DND-41 (cell line): ENCODE data around the gene PEF1.

ENCODE experiments used
- ATAC-seq: fragments of 200-7000 bp; cut with Tn5 transposase; 3 replicates; pipeline ENCODE4 v1.9.1; 2021; ENCODE audit warnings: low read depth; ENCODE audit not compliant: insufficient read depth
- DNase-seq: peaks from one replicate; pipeline ENCODE4 v3.0.0-alpha.2; 2020
- H2AFZ ChIP-seq: 2 replicates; pipeline ENCODE4 v1.6.0; 2012; ENCODE audit warnings: low read depth, low read length
- H3K27ac ChIP-seq: 2 replicates; pipeline ENCODE4 v1.5.1; 2012; ENCODE audit warnings: low read length, inconsistent platforms
- H3K27me3 ChIP-seq: fragments of 200-600 bp; sonication (generic); 2 replicates; pipeline ENCODE4 v1.6.0; 2012; ENCODE audit warnings: low read length, mild to moderate bottlenecking, inconsistent platforms; ENCODE audit not compliant: insufficient read depth, poor library complexity
- H3K36me3 ChIP-seq: 2 replicates; pipeline ENCODE4 v1.5.1; 2012; ENCODE audit warnings: low read length, inconsistent platforms; ENCODE audit not compliant: insufficient read depth
- H3K4me1 ChIP-seq: 2 replicates; pipeline ENCODE4 v1.5.1; 2012; ENCODE audit warnings: mild to moderate bottlenecking, low read length; ENCODE audit not compliant: insufficient read depth
- H3K4me2 ChIP-seq: 2 replicates; pipeline ENCODE4 v1.6.0; 2012; ENCODE audit warnings: mild to moderate bottlenecking, moderate library complexity, low read length, inconsistent platforms; ENCODE audit not compliant: insufficient read depth
- H3K4me3 ChIP-seq, 2 experiments: fragments of 200-600 bp in 1 of 2; shearing (Covaris generic) in 1 of 2; 2 replicates each; pipeline ENCODE4 v1.5.1; 2012 to 2016; ENCODE audit warnings: inconsistent platforms in 2 of 2, low read length in 2 of 2, mild to moderate bottlenecking in 2 of 2, low read depth in 1 of 2, moderate library complexity in 1 of 2
- H3K79me2 ChIP-seq: 2 replicates; pipeline ENCODE4 v1.6.0; 2012; ENCODE audit warnings: low read length, inconsistent platforms; ENCODE audit not compliant: insufficient read depth
- H3K9ac ChIP-seq: 2 replicates; pipeline ENCODE4 v1.6.0; 2012; ENCODE audit warnings: low read depth, mild to moderate bottlenecking, inconsistent platforms, low read length, moderate library complexity
- H3K9me3 ChIP-seq: 2 replicates; pipeline ENCODE4 v1.5.1; 2012; ENCODE audit warnings: low read length, moderate library complexity, mild to moderate bottlenecking, inconsistent platforms; ENCODE audit not compliant: insufficient read depth, severe bottlenecking
- H4K20me1 ChIP-seq: 2 replicates; pipeline ENCODE4 v1.6.0; 2012; ENCODE audit warnings: low read length; ENCODE audit not compliant: insufficient read depth
- CTCF ChIP-seq: IDR thresholded peaks from 2 replicates; pipeline ENCODE4 v1.5.1; 2012; ENCODE audit warnings: borderline replicate concordance, low read length, moderate library complexity, mild to moderate bottlenecking; ENCODE audit not compliant: poor library complexity, severe bottlenecking; ENCODE audit errors: extremely low read depth
- EZH2 ChIP-seq: IDR thresholded peaks from 3 replicates; pipeline ENCODE4 v1.6.1; 2012; ENCODE audit warnings: borderline replicate concordance, low read depth, mild to moderate bottlenecking, moderate library complexity, low read length, inconsistent platforms; ENCODE audit not compliant: severe bottlenecking

The PEF1 gene

DNA sequence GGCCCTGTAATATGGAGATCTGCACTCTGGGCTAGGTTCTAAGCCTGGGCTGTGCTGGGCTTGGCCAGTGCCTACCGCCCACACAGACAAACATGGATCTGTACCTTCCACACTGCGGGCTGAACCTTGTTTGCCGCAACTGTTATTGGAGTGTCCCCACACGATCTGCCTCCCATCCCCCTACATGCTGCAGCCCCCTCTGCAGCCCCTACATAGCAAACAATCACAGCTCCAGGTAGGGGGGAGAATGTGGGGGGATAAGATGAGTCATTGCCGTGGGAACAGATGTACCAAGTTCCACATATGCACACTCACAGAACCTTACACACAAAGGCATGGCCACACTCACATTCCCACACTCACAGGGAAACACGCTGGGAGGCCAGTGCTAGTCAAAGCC is 29.3 kb downstream of the PEF1 start:
- peaks cover 11% of the 10 kb centered on the region for H3K27me3 ChIP-seq
- no peaks in the 10 kb centered on the region for H3K9me3 ChIP-seq
- DNase-seq (no peak), ATAC-seq (no peak)
- no peak overlapping the region for H3K27ac ChIP-seq
- no peak overlapping the region for H2AFZ ChIP-seq
- H3K4me1 ChIP-seq: no peaks in the 10 kb centered on the region
- 0 out of 2 replicates have a peak, but pooled peaks cover 8% of the 10 kb centered on the region for H4K20me1 ChIP-seq
- no peaks in the 10 kb centered on the region for H3K36me3 ChIP-seq
- no peak overlapping the region for H3K4me3 ChIP-seq
- no peaks in the 10 kb centered on the region for H3K79me2 ChIP-seq
- H3K9ac ChIP-seq: no peak overlapping the region
- no peak overlapping the region for H3K4me2 ChIP-seq
- TF ChIP-seq CTCF (no peak), EZH2 (no peak)

- no peak for ATAC-seq
- no peak overlapping the region for H3K4me2 ChIP-seq
- H2AFZ ChIP-seq: no peak overlapping the region
Observed at GRCh38 chr1:31614414-31615005, 30.2 kb downstream of the PEF1 start.

GRCh38 chr1:31609514-31610118 is 35.1 kb downstream of the PEF1 start:
- H3K27me3 ChIP-seq: no peaks in the 10 kb centered on the region
- H3K9me3 ChIP-seq: no peaks in the 10 kb centered on the region
- H4K20me1 ChIP-seq: no peaks in the 10 kb centered on the region
- no peak overlapping the region for H3K4me3 ChIP-seq
- no peak overlapping the region for H3K27ac ChIP-seq
- no peaks in the 10 kb centered on the region for H3K4me1 ChIP-seq
- DNase-seq (no peak), ATAC-seq (no peak)
- no peaks in the 10 kb centered on the region for H3K36me3 ChIP-seq
- H3K79me2 ChIP-seq: no peaks in the 10 kb centered on the region
- no peak for TF ChIP-seq CTCF
- no peak for TF ChIP-seq EZH2
- no peak overlapping the region for H3K4me2 ChIP-seq
- H3K9ac ChIP-seq: no peak overlapping the region
- H2AFZ ChIP-seq: no peak overlapping the region

More at GRCh38 chr1:31614414-31615005, 30.2 kb downstream of the PEF1 start:
- no peak for TF ChIP-seq EZH2
- no peak for TF ChIP-seq CTCF
- Histone ChIP-seq H3K27me3 (peaks cover 11% of the 10 kb centered on the region), H3K9me3 (no peaks in the 10 kb centered on the region), H3K9ac (no peak overlapping the region), H3K36me3 (no peaks in the 10 kb centered on the region), H3K4me1 (no peaks in the 10 kb centered on the region), H3K27ac (no peak overlapping the region), H3K79me2 (no peaks in the 10 kb centered on the region), H3K4me3 (no peak overlapping the region), H4K20me1 (0 out of 2 replicates have a peak, but pooled peaks cover 8% of the 10 kb centered on the region)
- no peak for DNase-seq
